K562 treated with DMSO at 1 percent for 12 hours (cell line): ENCODE data around the gene HMGB1. TPM values are rescaled to one million over a fixed set of nuclear protein-coding genes. Genes with fewer than 3 reads are reported as not detected.

Source experiments
- total RNA-seq: library from RNA; unstranded; fragments of 300-600 nt; gene quantifications from 2 replicates; pipeline ENCODE4 v1.2.3, GENCODE V29; 2022; ENCODE audit not compliant: insufficient read depth

HMGB1 gene
- total RNA-seq = 220 and 302 TPM in 2 replicates

DNA sequence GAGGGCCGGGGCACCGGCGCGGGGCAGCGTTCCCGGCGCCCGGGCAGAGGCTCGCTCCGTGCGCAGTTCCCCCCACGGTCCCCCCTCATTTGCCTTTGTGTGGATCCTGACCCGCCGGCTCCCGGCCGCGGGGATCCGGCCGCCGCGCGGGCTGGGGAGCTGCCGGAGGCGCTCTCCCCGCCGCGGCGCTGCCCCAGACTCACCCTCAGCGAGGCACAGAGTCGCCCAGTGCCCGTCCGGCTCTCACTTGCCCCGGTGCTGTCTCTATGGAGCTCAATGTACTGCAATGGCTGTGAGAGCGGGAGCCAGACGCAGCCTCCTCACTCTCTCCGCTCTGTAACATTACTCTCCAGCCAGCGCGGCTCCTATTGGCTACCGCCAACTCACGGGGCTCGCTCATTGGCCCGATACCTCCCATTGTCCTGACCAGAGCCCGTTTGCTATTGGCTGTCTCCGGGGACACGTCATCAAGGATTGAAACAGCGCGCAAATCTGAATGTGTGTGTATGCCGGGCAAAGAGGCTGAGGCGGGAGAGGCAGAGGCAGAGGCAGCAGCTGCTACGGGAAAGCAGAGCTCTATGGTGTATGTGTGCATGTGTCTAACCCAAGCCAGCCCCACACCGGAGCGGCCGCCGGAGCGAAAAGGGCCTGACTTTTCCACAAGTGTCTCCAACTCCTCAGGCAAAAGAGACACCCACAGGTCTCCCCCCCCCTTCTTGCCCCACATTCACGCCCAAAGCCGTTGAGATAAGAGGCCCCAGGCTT is at the start of gene HMGB1:
Gene HMGB1, minus strand, starts transcription at position 344 of the 765 bp plus-strand sequence. CDS start 2,256 bp downstream, outside the sequence.

DNA sequence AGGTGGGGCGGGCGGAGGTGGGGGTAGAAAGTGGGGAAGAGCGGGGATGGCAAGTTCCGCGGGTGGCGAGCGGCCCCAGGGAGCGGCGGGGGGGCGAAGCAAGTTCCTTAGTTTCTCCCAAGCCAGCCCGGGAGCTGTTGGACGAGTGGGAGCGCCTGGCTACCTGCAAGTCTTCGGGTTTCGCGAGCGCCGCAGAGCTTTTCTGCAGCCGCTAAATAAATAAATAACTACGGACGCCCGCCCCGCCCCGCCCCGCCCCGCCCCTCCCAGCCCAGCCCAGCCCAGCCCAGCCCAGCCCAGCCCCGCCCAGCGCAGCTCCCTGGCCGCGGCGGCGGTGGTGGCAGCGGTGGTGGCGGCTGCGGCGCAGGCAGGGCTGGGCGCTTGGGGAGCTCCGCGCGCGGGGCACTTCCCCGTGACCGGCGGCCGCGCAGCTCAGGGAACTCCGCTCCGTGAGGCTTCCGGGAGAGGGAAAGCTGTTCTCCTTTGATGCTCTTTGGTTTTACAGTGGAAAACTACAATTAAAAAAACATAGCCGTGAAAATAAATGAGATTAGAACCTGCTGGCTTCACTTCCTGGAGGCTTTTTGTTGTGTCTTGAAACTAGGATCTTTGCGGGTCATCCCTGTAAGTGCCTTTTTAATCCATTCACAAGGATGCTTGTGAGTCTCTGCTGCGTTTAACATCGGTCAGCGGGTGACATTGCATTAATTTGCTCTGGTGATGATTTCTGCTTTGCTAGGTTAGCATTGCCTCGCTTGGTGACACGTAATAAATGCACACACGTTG is 43.5 kb downstream of the HMGB1 start, which contains the start of gene UBE2L5:
Gene UBE2L5, plus strand, starts transcription at position 440 of the 786 bp plus-strand sequence. CDS start 5,498 bp downstream, outside the sequence.

Other genes starting within 250 kb of the HMGB1 start
- gene KATNAL1, start 158.4 kb downstream of the HMGB1 start, total RNA-seq = 2.1 and 3.6 TPM in 2 replicates
- gene UBE2L5, start 43.4 kb downstream of the HMGB1 start, total RNA-seq = not detected in 2 replicates
- 1.5 and 7.7 TPM in 2 replicates for gene USPL1, start 152.0 kb upstream of the HMGB1 start, total RNA-seq